Urinary bladder (tissue), 4 donors: ENCODE measurements around the gene LRTM1. TPM values are rescaled to one million over a fixed set of nuclear protein-coding genes. Genes with fewer than 3 reads are reported as not detected.

Experiments used
- DNase-seq: peaks from one replicate; pipeline ENCODE4 v3.0.0-alpha.2; 2015; ENCODE audit errors: extremely low spot score
- H3K27ac ChIP-seq: one replicate; pipeline ENCODE4 v1.5.1; 2013; ENCODE audit warnings: low read depth, mild to moderate bottlenecking, moderate library complexity
- H3K36me3 ChIP-seq: one replicate; pipeline ENCODE4 v1.6.1; 2013; ENCODE audit warnings: mild to moderate bottlenecking, moderate library complexity; ENCODE audit not compliant: insufficient read depth
- H3K4me1 ChIP-seq: one replicate; pipeline ENCODE4 v1.6.1; 2013; ENCODE audit warnings: mild to moderate bottlenecking, moderate library complexity; ENCODE audit not compliant: insufficient read depth
- H3K4me3 ChIP-seq: one replicate; pipeline ENCODE4 v1.5.1; 2013; ENCODE audit warnings: low read depth, low read length
- WGBS: extraction: QIAGEN DNeasy Blood & Tissue Kit; methylation state at CpG from one replicate; pipeline ENCODE4 v1.1.7; 2013; 5-methylcytosine and 5-hydroxymethylcytosine counted together
- polyA plus RNA-seq: library from polyadenylated mRNA; stranded (reverse); fragments of 200-250 nt; gene quantifications from one replicate; pipeline ENCODE4 v1.2.3, GENCODE V29; 2013
- total RNA-seq: library from RNA; depleted of rRNA; stranded (reverse); fragments of >200 nt; gene quantifications from one replicate; pipeline ENCODE4 v1.2.3, GENCODE V29; 2014
- donor health status: healthy with polysubstance abuse.
- donor health status: healthy.

The LRTM1 gene
- total and polyA plus RNA-seq, 2 donors = 13.4 TPM; not detected in 1

DNA sequence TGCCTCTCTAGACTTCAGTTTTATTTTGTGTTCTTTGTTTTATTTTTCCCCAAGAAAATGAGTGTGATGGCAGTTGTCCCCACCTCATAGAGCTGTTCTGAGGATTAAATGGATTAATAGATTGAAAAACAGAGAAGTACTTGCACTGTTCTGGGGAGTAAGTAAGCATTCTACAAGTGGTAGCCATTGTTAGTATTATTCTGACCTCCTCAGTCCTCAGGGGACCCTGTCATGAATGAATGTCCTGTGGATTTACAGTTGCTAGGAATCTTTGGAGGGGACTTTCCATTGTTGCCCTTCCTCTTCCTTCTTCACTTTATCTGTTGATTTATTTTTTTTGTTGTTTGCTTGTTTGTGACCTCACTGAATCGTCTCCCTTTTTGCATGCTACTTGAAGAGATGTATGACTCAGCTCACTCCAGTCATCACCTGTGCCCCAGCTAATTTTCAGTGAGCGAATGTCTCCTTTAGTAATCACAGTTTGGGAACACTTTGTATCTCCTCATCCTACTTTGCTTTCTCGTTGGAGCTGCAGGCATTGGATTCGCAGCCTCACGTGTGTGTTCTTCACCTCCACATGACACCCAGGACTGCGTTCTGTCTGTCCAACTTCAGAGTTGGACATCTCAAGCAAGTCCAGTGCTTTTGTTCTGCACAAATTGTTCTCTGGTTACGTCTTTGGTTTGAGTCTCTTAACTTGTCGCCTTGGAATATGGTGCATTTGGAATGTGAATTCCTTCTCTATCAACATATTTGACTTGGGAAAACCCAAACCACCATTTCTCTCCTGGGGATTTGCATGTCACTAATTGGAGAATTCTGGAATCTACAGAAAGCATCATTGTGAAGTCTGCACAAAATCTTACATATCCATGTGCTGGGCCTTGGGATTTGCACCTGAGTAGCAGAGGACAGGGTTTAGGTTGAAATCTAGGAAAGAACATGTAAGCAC, 54.5 kb downstream of the LRTM1 start:
- Histone ChIP-seq H3K4me3 (no peak overlapping the region), H3K36me3 (no peaks in the 10 kb centered on the region), H3K27ac (no peak overlapping the region), H3K4me1 (no peaks in the 10 kb centered on the region)
- no peak for DNase-seq
- 85% methylated on average over 8 of the region's 8 CpGs for WGBS

DNA sequence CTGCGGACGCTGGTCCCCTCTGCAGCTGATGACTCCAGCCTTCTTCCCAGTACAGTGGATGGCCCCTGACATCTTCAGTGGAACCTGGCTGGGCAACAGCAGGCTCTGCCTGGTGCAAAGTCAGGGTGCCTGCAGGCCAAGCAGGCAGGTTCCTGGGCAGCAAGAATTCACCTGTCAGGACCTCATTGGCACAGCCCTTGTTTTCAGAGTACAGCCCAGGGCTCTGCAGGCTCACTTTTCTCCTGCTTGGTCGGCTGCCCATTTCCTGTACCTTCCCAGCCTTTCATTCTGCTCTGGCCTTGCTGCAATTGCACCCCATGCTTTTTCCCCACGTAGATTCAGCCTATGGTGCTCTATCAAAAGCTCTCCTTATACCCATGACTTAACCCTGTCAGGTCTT, 56.0 kb downstream of the LRTM1 start:
- Histone ChIP-seq H3K27ac (no peak overlapping the region), H3K36me3 (no peaks in the 10 kb centered on the region), H3K4me1 (no peaks in the 10 kb centered on the region), H3K4me3 (no peak overlapping the region)
- 81% methylated on average over 4 of the region's 4 CpGs for WGBS
- DNase-seq = no peak

DNA sequence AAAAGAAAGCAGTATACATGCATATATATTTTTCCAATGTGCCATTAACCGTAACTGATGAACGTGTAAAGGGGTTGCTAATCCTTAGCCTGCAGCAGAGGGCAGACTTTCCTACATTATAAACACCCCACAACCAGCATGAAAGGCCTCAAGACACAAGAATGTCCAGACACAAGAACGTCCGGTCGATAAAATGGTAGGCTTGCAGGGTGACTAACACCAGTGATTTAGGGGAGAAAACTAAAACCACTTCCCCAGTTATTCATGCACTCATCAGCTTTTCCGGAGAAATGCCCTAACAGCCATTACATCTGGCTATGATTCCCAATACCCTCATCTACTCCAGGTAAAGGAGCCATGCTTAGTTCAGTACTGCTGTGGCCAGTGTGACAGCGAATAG, 57.4 kb downstream of the LRTM1 start:
- H3K4me3 ChIP-seq = no peak overlapping the region
- no peak for DNase-seq
- no peaks in the 10 kb centered on the region for H3K36me3 ChIP-seq
- no peak overlapping the region for H3K27ac ChIP-seq
- WGBS = 32% methylated on average over 7 of the region's 7 CpGs
- H3K4me1 ChIP-seq = no peaks in the 10 kb centered on the region
